Activated CD4-positive, alpha-beta T cell treated with anti-CD3 and anti-CD28 coated beads for 36 hours (primary cell): ENCODE results near the gene ALDH1A2. TPM values are rescaled to one million over a fixed set of nuclear protein-coding genes. Genes with fewer than 3 reads are reported as not detected.

ENCODE experiments used
- ATAC-seq: fragments of 200-7000 bp; cut with Tn5 transposase; one replicate; pipeline ENCODE4 v1.10.0; 2021; ENCODE audit warnings: mild to moderate bottlenecking, moderate library complexity
- CTCF ChIA-PET: fragments of 350-600 bp; sonication (Branson Sonifier 250); formaldehyde crosslinking; loops from one replicate; lab custom pipeline; 2021; ENCODE audit warnings: antibody characterized with exemption; lab: Charles Lee
- POLR2A ChIA-PET: fragments of 350-600 bp; sonication (Branson Sonifier 250); formaldehyde crosslinking; loops from one replicate; lab custom pipeline; 2021; ENCODE audit warnings: antibody characterized with exemption, inconsistent platforms; lab: Charles Lee
- DNase-seq: peaks from one replicate; pipeline ENCODE4 v3.0.0-alpha.2; 2020
- H3K27ac Mint-ChIP-seq: one replicate; pipeline ENCODE4 v1.8.0; 2021; ENCODE audit warnings: mixed read lengths
- H3K27me3 Mint-ChIP-seq: one replicate; pipeline ENCODE4 v1.8.0; 2021; ENCODE audit warnings: mixed read lengths
- H3K36me3 Mint-ChIP-seq: one replicate; pipeline ENCODE4 v1.8.0; 2021; ENCODE audit warnings: low read depth, mixed read lengths
- H3K4me1 Mint-ChIP-seq: one replicate; pipeline ENCODE4 v1.8.0; 2021; ENCODE audit warnings: mixed read lengths
- H3K4me3 Mint-ChIP-seq: one replicate; pipeline ENCODE4 v1.8.0; 2021; ENCODE audit warnings: mild to moderate bottlenecking, moderate library complexity, mixed read lengths
- H3K9me3 Mint-ChIP-seq: one replicate; pipeline ENCODE4 v1.8.0; 2021; ENCODE audit warnings: low read depth, mixed read lengths
- intact Hi-C, 2 experiments: fragments of 100-400 bp; cut with DNase I in 1 of 2; cut with micrococcal nuclease in 1 of 2; formaldehyde crosslinking; loops; one replicate each; pipeline versions ENCODE4 v1.14.2 to v1.15.1; 2022 to 2024; cut with DNase I, micrococcal nuclease
- total RNA-seq, 2 experiments: library from RNA; stranded (reverse); gene quantifications; one replicate each; pipeline ENCODE4 v1.2.3, GENCODE V29; 2021

Gene ALDH1A2
- total RNA-seq, 2 experiments from 2014 or later = not detected

DNA sequence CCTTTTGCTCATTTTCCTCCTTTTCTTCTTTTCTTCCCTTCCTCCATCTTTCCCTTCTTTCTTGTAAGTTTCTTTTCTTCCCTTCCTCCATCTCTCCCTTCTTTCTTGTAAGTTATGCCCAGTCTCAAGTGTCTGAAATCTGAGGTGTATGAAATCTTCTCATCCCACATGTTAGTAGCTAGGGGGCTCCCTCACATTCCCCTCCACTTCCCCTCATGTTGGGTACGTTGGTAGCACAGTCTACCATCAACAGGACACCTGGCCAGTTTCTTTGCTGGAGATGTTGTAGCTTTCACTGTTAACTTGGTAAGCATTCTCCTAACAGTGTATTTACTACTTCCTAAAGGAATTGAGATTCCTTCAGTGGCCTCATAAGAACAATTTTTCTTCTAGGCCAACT is 133.9 kb downstream of the ALDH1A2 start:
- POLR2A ChIA-PET = no interaction called here
- Mint-ChIP-seq H3K27ac (no peak overlapping the region), H3K4me3 (no peak overlapping the region), H3K4me1 (no peaks in the 10 kb centered on the region), H3K36me3 (no peaks in the 10 kb centered on the region), H3K27me3 (peaks cover 43% of the 10 kb centered on the region), H3K9me3 (no peaks in the 10 kb centered on the region)
- no peak for ATAC-seq
- intact Hi-C loops = no loop called here
- DNase-seq = no peak
- CTCF ChIA-PET = no interaction called here

DNA sequence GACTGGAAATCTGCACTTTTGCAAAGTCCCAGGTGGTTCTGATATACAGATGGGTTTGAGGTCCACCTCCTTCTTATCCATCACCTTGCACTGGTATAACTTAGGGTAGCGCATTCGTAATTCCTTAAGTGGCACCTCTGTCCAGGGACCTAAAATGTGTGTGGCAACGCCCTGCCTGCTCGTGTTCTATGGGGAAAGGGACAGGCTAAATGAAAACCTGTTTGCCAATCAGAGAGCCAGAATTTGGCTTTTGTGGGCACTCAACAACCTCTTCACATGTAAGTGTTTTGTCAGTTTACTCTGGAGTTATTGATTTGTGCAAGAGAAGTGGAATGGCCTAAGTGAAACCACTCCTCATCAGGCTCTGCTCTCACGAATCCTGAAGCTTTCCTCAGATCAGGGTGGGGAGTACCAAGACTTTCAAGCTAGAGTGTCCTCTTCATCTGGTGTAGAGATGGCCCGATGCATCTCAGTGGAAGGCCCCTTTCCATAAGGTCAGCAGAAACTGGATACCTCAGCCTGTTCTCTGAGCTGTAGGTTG is 138.3 kb downstream of the ALDH1A2 start:
- H3K27me3 Mint-ChIP-seq = peaks cover 25% of the 10 kb centered on the region
- no peak overlapping the region for H3K4me3 Mint-ChIP-seq
- H3K9me3 Mint-ChIP-seq = no peaks in the 10 kb centered on the region
- no peak for DNase-seq
- no peaks in the 10 kb centered on the region for H3K4me1 Mint-ChIP-seq
- ATAC-seq = no peak
- H3K27ac Mint-ChIP-seq = no peak overlapping the region
- ChIA-PET CTCF (no interaction called here), POLR2A (no interaction called here)
- intact Hi-C loops = no loop called here
- H3K36me3 Mint-ChIP-seq = no peaks in the 10 kb centered on the region

DNA sequence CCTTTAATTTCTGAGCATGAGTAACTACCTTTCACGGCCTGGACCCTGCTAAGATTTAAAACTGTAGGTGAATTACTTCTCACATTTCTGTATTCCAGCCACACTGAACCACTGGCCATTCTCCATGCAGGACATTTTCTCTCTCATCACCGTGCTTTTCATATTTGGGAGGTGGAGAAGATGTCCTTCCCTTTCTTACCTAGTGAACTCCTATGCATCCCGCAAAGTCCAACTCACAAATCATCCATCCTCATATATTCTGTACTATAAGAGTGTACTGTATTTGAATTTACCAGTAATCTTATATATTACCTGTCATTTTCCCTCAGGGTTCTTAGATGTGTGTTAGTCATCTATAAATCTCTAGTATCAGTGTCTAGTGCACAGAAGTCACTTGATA is 139.9 kb downstream of the ALDH1A2 start:
- no peaks in the 10 kb centered on the region for H3K36me3 Mint-ChIP-seq
- no peaks in the 10 kb centered on the region for H3K9me3 Mint-ChIP-seq
- H3K27me3 Mint-ChIP-seq = peaks cover 17% of the 10 kb centered on the region
- ChIA-PET POLR2A (no interaction called here), CTCF (no interaction called here)
- intact Hi-C loops = no loop called here
- DNase-seq (no peak), ATAC-seq (no peak)
- H3K4me1 Mint-ChIP-seq = no peaks in the 10 kb centered on the region
- H3K4me3 Mint-ChIP-seq = no peak overlapping the region
- H3K27ac Mint-ChIP-seq = no peak overlapping the region

DNA sequence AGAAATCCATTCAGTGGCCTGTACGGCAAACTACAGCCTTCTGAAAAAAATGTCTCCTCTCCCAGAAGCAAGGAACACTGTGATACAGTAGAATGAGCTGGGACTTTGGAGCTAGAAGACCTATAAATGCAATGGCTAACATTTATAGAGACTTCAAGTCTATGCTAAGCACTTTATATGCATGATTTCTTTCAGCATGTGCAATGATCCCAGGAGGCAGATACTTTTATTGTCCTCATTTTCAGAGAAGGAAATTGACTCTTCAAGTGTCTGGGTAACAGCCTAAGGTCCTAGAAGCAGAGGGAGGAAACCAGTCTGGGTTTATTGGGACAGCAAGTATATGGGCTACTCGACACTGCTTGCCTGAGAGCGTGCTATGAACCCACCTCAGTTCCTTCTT is 140.9 kb downstream of the ALDH1A2 start:
- POLR2A ChIA-PET = no interaction called here
- CTCF ChIA-PET = no interaction called here
- Mint-ChIP-seq H3K27ac (no peak overlapping the region), H3K27me3 (peaks cover 18% of the 10 kb centered on the region), H3K4me1 (no peaks in the 10 kb centered on the region), H3K36me3 (no peaks in the 10 kb centered on the region), H3K9me3 (no peaks in the 10 kb centered on the region), H3K4me3 (no peak overlapping the region)
- no peak for DNase-seq
- intact Hi-C loops = no loop called here
- no peak for ATAC-seq

DNA sequence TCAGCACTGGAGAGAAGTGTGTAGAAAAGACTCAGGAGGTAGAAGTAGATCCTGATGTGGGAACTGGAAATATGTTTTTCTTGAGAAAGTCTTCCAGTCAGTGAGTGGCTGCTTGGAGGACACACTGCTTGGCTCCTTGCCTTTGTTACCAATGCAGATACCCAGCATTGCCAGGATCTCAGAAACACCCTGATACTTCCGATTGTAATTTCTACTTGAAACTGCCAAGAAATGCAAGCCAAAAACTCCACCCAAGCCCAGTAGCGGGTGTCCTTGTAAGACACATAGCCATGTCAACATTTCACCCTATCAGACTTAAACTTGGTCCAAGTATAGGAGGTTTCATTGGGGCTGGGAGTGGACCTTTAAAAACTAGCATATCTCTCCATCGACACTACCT is 141.8 kb downstream of the ALDH1A2 start:
- no peaks in the 10 kb centered on the region for H3K9me3 Mint-ChIP-seq
- no peak overlapping the region for H3K4me3 Mint-ChIP-seq
- H3K27me3 Mint-ChIP-seq = peaks cover 14% of the 10 kb centered on the region
- no peak overlapping the region for H3K27ac Mint-ChIP-seq
- CTCF ChIA-PET = no interaction called here
- ATAC-seq (no peak), DNase-seq (no peak)
- intact Hi-C loops = no loop called here
- POLR2A ChIA-PET = no interaction called here
- H3K36me3 Mint-ChIP-seq = no peaks in the 10 kb centered on the region
- H3K4me1 Mint-ChIP-seq = no peaks in the 10 kb centered on the region

DNA sequence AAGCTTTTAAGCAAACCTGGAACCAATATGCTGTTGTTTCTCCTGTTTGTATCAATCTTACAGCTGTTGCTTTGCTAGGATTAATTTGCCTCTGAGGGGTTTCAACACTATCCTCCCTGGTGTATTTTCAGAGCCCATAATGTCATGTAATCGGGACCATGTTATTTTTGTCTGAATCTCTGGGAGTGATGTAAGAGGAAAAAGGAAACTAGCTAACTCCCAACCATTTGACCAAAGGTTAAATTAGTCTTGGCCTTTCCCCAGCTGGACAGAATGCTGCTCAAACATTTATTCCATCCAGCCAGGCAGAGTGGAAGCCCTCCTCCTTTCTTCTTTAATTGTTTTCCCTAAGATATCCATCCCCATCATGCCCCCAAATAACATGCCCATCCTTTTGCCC is 142.2 kb downstream of the ALDH1A2 start:
- intact Hi-C loops = no loop called here
- H3K4me1 Mint-ChIP-seq = no peaks in the 10 kb centered on the region
- ChIA-PET POLR2A (no interaction called here), CTCF (interaction anchor here (0.8 to 1.2 kb wide), 2 partner anchors 62 to 420 kb away, joined by 3 to 4 read pairs; no protein-coding TSS in a partner anchor)
- no peak for DNase-seq
- H3K9me3 Mint-ChIP-seq = no peaks in the 10 kb centered on the region
- H3K4me3 Mint-ChIP-seq = no peak overlapping the region
- peaks cover 15% of the 10 kb centered on the region for H3K27me3 Mint-ChIP-seq
- H3K36me3 Mint-ChIP-seq = no peaks in the 10 kb centered on the region
- no peak for ATAC-seq
- no peak overlapping the region for H3K27ac Mint-ChIP-seq

DNA sequence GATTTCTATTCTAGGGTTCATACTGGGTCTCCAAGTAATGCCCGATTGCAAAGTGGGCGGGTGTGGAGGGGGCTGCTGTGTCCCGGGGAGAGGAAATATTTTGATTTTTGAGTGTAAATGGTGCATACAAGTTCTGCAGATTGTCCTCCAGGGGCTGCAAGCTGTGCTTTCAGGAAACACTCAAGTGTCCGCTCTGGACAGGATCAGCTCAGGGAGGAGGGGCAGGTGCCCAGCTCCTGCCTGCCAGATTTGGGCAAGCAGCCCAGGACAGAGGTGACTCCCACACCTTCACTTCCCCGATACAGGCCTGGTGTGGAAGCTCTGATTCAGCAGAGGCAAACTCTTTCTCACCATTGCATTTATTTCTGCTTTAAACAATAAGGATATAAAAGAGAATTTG is 142.7 kb downstream of the ALDH1A2 start:
- no peaks in the 10 kb centered on the region for H3K9me3 Mint-ChIP-seq
- H3K27me3 Mint-ChIP-seq = peaks cover 18% of the 10 kb centered on the region
- POLR2A ChIA-PET = no interaction called here
- H3K27ac Mint-ChIP-seq = no peak overlapping the region
- DNase-seq (no peak), ATAC-seq (no peak)
- CTCF ChIA-PET = interaction anchor here (0.8 to 1.2 kb wide), 2 partner anchors 62 to 420 kb away, joined by 3 to 4 read pairs; no protein-coding TSS in a partner anchor
- intact Hi-C loops = no loop called here
- no peaks in the 10 kb centered on the region for H3K4me1 Mint-ChIP-seq
- H3K36me3 Mint-ChIP-seq = no peaks in the 10 kb centered on the region
- H3K4me3 Mint-ChIP-seq = no peak overlapping the region

DNA sequence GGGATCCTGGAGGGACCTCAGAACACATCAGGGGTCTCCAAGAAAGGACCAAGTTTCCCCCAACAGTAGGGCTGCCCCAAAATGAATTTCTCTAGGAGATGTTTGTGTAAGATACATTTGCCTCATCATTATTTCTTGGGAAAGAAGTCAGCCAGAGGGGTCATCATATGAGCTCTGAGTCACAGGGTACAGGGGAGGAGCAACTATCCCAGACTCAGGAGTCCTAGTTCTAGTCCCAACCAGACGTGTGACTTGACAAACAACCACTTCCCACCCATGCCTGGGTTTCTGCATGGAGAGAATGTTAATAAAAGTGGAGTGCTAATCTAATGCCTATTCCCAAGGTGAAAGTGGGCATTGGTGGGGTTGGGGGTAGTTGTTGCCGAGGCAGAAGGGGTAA is 144.1 kb downstream of the ALDH1A2 start:
- Mint-ChIP-seq H3K9me3 (no peaks in the 10 kb centered on the region), H3K36me3 (no peaks in the 10 kb centered on the region), H3K4me3 (no peak overlapping the region), H3K4me1 (no peaks in the 10 kb centered on the region), H3K27ac (no peak overlapping the region), H3K27me3 (peaks cover 14% of the 10 kb centered on the region)
- intact Hi-C loops = no loop called here
- CTCF ChIA-PET = no interaction called here
- ATAC-seq (no peak), DNase-seq (no peak)
- POLR2A ChIA-PET = no interaction called here

DNA sequence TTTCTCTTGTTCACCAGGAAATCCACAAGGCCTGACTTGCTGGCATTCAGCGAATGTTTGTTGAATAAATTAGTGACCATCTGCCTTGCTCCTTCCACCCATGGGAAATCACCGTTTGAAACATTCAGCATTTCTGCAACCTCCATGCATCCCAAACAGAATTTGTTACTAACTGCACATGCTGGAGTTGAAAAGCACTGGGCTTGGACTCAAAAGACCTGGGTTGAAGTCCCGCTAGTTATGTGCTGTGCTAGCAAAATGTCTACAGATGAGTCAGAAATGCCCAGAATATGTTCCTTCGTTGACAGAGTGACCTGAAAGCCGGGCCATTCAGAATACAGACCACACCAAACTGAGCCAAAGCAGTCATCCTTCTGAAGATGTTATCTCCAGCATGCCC is 144.6 kb downstream of the ALDH1A2 start:
- no peaks in the 10 kb centered on the region for H3K4me1 Mint-ChIP-seq
- H3K36me3 Mint-ChIP-seq = no peaks in the 10 kb centered on the region
- no peak overlapping the region for H3K27ac Mint-ChIP-seq
- ChIA-PET CTCF (no interaction called here), POLR2A (no interaction called here)
- H3K27me3 Mint-ChIP-seq = peaks cover 12% of the 10 kb centered on the region
- DNase-seq (no peak), ATAC-seq (no peak)
- H3K9me3 Mint-ChIP-seq = no peaks in the 10 kb centered on the region
- intact Hi-C loops = no loop called here
- no peak overlapping the region for H3K4me3 Mint-ChIP-seq

DNA sequence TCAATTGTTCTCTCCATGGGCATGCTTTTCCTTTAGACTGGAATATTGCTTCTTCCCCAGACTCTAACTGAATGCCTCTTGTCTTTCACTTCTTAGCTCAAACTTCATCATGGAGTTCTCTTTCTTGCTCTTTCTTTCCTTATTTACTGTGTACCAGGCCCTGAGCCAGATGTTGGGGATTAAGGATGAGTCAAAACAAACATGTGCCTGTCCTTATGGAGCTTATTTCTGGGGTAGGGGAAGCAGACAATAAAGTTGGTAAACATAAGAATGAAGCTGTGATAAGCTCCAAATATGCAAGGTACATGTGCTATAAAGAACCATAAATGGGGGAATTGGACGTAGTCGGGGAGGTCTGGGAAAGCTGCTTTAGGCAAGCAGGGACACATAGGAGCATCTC is 145.8 kb downstream of the ALDH1A2 start:
- CTCF ChIA-PET = interaction anchor here (0.6 to 1.1 kb wide), 2 partner anchors 63 to 125 kb away, joined by 3 read pairs; no protein-coding TSS in a partner anchor
- intact Hi-C loops = no loop called here
- H3K36me3 Mint-ChIP-seq = no peaks in the 10 kb centered on the region

DNA sequence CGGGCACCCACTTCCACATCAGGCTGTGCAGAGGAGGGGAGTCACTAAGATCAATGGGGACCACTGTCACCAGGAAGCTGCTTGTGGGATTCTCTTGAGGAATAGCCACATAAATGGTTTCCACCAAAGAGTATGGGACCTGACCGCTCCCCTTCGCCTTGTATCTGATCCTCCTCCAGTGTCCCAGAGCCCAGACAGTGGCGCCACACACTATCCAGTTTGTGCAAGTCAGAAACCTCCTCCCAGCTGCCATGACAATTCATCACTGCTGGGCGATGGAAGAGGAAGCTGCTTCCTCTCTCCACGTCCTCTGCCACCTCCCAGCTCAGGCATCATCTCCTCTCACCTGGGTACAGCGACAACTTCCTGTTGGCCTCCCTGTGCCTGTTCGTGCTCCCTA is 147.5 kb downstream of the ALDH1A2 start:
- no peaks in the 10 kb centered on the region for H3K4me1 Mint-ChIP-seq
- DNase-seq (no peak), ATAC-seq (no peak)
- ChIA-PET CTCF (no interaction called here), POLR2A (no interaction called here)
- no peaks in the 10 kb centered on the region for H3K36me3 Mint-ChIP-seq
- H3K27me3 Mint-ChIP-seq = peaks cover 10% of the 10 kb centered on the region
- no peak overlapping the region for H3K27ac Mint-ChIP-seq
- H3K9me3 Mint-ChIP-seq = no peaks in the 10 kb centered on the region
- intact Hi-C loops = no loop called here
- H3K4me3 Mint-ChIP-seq = no peak overlapping the region

More for the DNA sequence above, 145.8 kb downstream of the ALDH1A2 start:
- Mint-ChIP-seq H3K4me3 (no peak overlapping the region), H3K4me1 (no peaks in the 10 kb centered on the region), H3K9me3 (no peaks in the 10 kb centered on the region), H3K27ac (no peak overlapping the region), H3K27me3 (peaks cover 10% of the 10 kb centered on the region)
- ATAC-seq (no peak), DNase-seq (no peak)
- POLR2A ChIA-PET = interaction anchor here (0.5 kb wide), 1 partner anchor 1261 kb away, joined by 3 read pairs; no protein-coding TSS in a partner anchor

DNA sequence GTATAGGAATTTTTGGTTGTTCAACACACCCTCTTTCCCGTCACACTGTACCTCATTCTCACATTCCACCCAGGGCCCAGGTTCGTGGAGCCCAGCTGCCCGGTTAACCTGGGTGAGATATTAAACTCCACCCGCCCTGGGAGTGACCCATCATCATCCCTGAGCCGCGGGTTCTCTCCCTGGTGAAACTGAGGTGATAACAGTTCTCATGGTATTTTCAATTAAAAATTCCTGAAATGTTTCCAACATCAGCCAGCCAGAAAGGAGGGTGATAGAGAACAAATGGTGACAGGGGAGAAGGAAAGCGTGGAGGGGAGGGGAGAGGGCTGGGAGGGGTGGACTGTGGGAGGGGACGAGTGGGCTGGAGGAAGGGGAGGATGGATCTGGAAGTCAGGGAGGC is 148.8 kb downstream of the ALDH1A2 start:
- no peak overlapping the region for H3K27ac Mint-ChIP-seq
- POLR2A ChIA-PET = no interaction called here
- intact Hi-C loops = no loop called here

More for the DNA sequence above, 148.8 kb downstream of the ALDH1A2 start:
- no peak overlapping the region for H3K4me3 Mint-ChIP-seq
- no peak for DNase-seq
- H3K9me3 Mint-ChIP-seq = no peaks in the 10 kb centered on the region
- no peaks in the 10 kb centered on the region for H3K4me1 Mint-ChIP-seq
- H3K36me3 Mint-ChIP-seq = no peaks in the 10 kb centered on the region
- ATAC-seq = no peak
- CTCF ChIA-PET = no interaction called here
- H3K27me3 Mint-ChIP-seq = peaks cover 10% of the 10 kb centered on the region
